ENCODE data around the gene PLXDC1.
A peak's percentile ranks its signal among the peaks of the same experiment; 100 is the strongest.

The PLXDC1 gene

GRCh38 chr17:39195568-39196160 is 44.2 kb upstream of the PLXDC1 start:
- H3K4me3 ChIP-seq (ENCODE audit: low read length in 2 of 2) = no peak overlapping the region
- peaks cover 0 to 7% of the 10 kb centered on the region in 2 donors for H3K36me3 ChIP-seq (ENCODE audit: control insufficient read depth in 2 of 2, insufficient read depth in 2 of 2, low read length in 2 of 2)
- H3K27me3 ChIP-seq (ENCODE audit: control insufficient read depth in 2 of 2, insufficient read depth in 2 of 2, low read length in 2 of 2) = no peaks in the 10 kb centered on the region
- H3K9me3 ChIP-seq (ENCODE audit: control insufficient read depth in 2 of 2, low read length in 2 of 2) = no peaks in the 10 kb centered on the region
- H3K27ac ChIP-seq (ENCODE audit: low read depth in 2 of 2, low read length in 2 of 2) = no peak overlapping the region
- peaks cover 8 to 16% of the 10 kb centered on the region in 2 donors for H3K4me1 ChIP-seq (ENCODE audit: control insufficient read depth in 2 of 2, insufficient read depth in 2 of 2, low read length in 2 of 2)
- no peak overlapping the region for H3K9ac ChIP-seq (ENCODE audit: low read depth in 1 of 2, low read length in 2 of 2)

GRCh38 chr17:39194985-39195524 is 43.6 kb upstream of the PLXDC1 start:
- no peak overlapping the region for H3K9ac ChIP-seq (ENCODE audit: low read depth in 1 of 2, low read length in 2 of 2)
- H3K36me3 ChIP-seq (ENCODE audit: control insufficient read depth in 2 of 2, insufficient read depth in 2 of 2, low read length in 2 of 2) = peaks cover 0 to 7% of the 10 kb centered on the region in 2 donors
- no peak overlapping the region for H3K27ac ChIP-seq (ENCODE audit: low read depth in 2 of 2, low read length in 2 of 2)
- no peaks in the 10 kb centered on the region for H3K9me3 ChIP-seq (ENCODE audit: control insufficient read depth in 2 of 2, low read length in 2 of 2)
- H3K4me1 ChIP-seq (ENCODE audit: control insufficient read depth in 2 of 2, insufficient read depth in 2 of 2, low read length in 2 of 2) = peaks cover 8 to 16% of the 10 kb centered on the region in 2 donors
- H3K4me3 ChIP-seq (ENCODE audit: low read length in 2 of 2) = no peak overlapping the region
- H3K27me3 ChIP-seq (ENCODE audit: control insufficient read depth in 2 of 2, insufficient read depth in 2 of 2, low read length in 2 of 2) = no peaks in the 10 kb centered on the region

GRCh38 chr17:39194089-39194984 is 42.9 kb upstream of the PLXDC1 start:
- no peak overlapping the region for H3K27ac ChIP-seq (ENCODE audit: low read depth in 2 of 2, low read length in 2 of 2)
- H3K9ac ChIP-seq (ENCODE audit: low read depth in 1 of 2, low read length in 2 of 2) = no peak overlapping the region
- H3K36me3 ChIP-seq (ENCODE audit: control insufficient read depth in 2 of 2, insufficient read depth in 2 of 2, low read length in 2 of 2) = peaks cover 0 to 7% of the 10 kb centered on the region in 2 donors

GRCh38 chr17:39193346-39193745 is 41.9 kb upstream of the PLXDC1 start:
- peaks cover 8 to 13% of the 10 kb centered on the region in 2 donors for H3K4me1 ChIP-seq (ENCODE audit: control insufficient read depth in 2 of 2, insufficient read depth in 2 of 2, low read length in 2 of 2)
- H3K9me3 ChIP-seq (ENCODE audit: control insufficient read depth in 2 of 2, low read length in 2 of 2) = no peaks in the 10 kb centered on the region
- no peak overlapping the region for H3K27ac ChIP-seq (ENCODE audit: low read depth in 2 of 2, low read length in 2 of 2)
- H3K36me3 ChIP-seq (ENCODE audit: control insufficient read depth in 2 of 2, insufficient read depth in 2 of 2, low read length in 2 of 2) = peaks cover 0 to 7% of the 10 kb centered on the region in 2 donors
- no peak overlapping the region for H3K9ac ChIP-seq (ENCODE audit: low read depth in 1 of 2, low read length in 2 of 2)
- H3K27me3 ChIP-seq (ENCODE audit: control insufficient read depth in 2 of 2, insufficient read depth in 2 of 2, low read length in 2 of 2) = no peaks in the 10 kb centered on the region
- H3K4me3 ChIP-seq (ENCODE audit: low read length in 2 of 2) = no peak overlapping the region

More at GRCh38 chr17:39194089-39194984, 42.9 kb upstream of the PLXDC1 start:
- Histone ChIP-seq H3K27me3 (ENCODE audit: control insufficient read depth in 2 of 2, insufficient read depth in 2 of 2, low read length in 2 of 2) (no peaks in the 10 kb centered on the region), H3K4me1 (ENCODE audit: control insufficient read depth in 2 of 2, insufficient read depth in 2 of 2, low read length in 2 of 2) (peaks cover 8 to 13% of the 10 kb centered on the region in 2 donors), H3K9me3 (ENCODE audit: control insufficient read depth in 2 of 2, low read length in 2 of 2) (no peaks in the 10 kb centered on the region), H3K4me3 (ENCODE audit: low read length in 2 of 2) (no peak overlapping the region)

GRCh38 chr17:39192901-39193300 is 41.5 kb upstream of the PLXDC1 start:
- no peak overlapping the region for H3K9ac ChIP-seq (ENCODE audit: low read depth in 1 of 2, low read length in 2 of 2)
- peaks cover 4 to 17% of the 10 kb centered on the region in 2 donors for H3K4me1 ChIP-seq (ENCODE audit: control insufficient read depth in 2 of 2, insufficient read depth in 2 of 2, low read length in 2 of 2)
- H3K36me3 ChIP-seq (ENCODE audit: control insufficient read depth in 2 of 2, insufficient read depth in 2 of 2, low read length in 2 of 2) = peaks cover 0 to 7% of the 10 kb centered on the region in 2 donors
- H3K27me3 ChIP-seq (ENCODE audit: control insufficient read depth in 2 of 2, insufficient read depth in 2 of 2, low read length in 2 of 2) = no peaks in the 10 kb centered on the region
- no peak overlapping the region for H3K27ac ChIP-seq (ENCODE audit: low read depth in 2 of 2, low read length in 2 of 2)
- H3K9me3 ChIP-seq (ENCODE audit: control insufficient read depth in 2 of 2, low read length in 2 of 2) = no peaks in the 10 kb centered on the region
- H3K4me3 ChIP-seq (ENCODE audit: low read length in 2 of 2) = no peak overlapping the region

- Histone ChIP-seq H3K9ac (ENCODE audit: low read depth in 1 of 2, low read length in 2 of 2) (no peak overlapping the region), H3K9me3 (ENCODE audit: control insufficient read depth in 2 of 2, low read length in 2 of 2) (no peaks in the 10 kb centered on the region), H3K36me3 (ENCODE audit: control insufficient read depth in 2 of 2, insufficient read depth in 2 of 2, low read length in 2 of 2) (peaks cover 0 to 7% of the 10 kb centered on the region in 2 donors), H3K4me1 (ENCODE audit: control insufficient read depth in 2 of 2, insufficient read depth in 2 of 2, low read length in 2 of 2) (peaks cover 2 to 18% of the 10 kb centered on the region in 2 donors), H3K27me3 (ENCODE audit: control insufficient read depth in 2 of 2, insufficient read depth in 2 of 2, low read length in 2 of 2) (no peaks in the 10 kb centered on the region), H3K27ac (ENCODE audit: low read depth in 2 of 2, low read length in 2 of 2) (no peak overlapping the region), H3K4me3 (ENCODE audit: low read length in 2 of 2) (no peak overlapping the region)
Measured at GRCh38 chr17:39191750-39192510, 40.5 kb upstream of the PLXDC1 start.

GRCh38 chr17:39187152-39187830 is 35.9 kb upstream of the PLXDC1 start:
- Histone ChIP-seq H3K4me1 (ENCODE audit: control insufficient read depth in 2 of 2, insufficient read depth in 2 of 2, low read length in 2 of 2) (peaks cover 4 to 17% of the 10 kb centered on the region in 2 donors), H3K27ac (ENCODE audit: low read depth in 2 of 2, low read length in 2 of 2) (peak overlapping the region; percentile 77 to 92), H3K4me3 (ENCODE audit: low read length in 2 of 2) (peak overlapping the region; percentile 46 to 51), H3K36me3 (ENCODE audit: control insufficient read depth in 2 of 2, insufficient read depth in 2 of 2, low read length in 2 of 2) (peaks cover 15 to 17% of the 10 kb centered on the region in 2 donors), H3K9ac (ENCODE audit: low read depth in 1 of 2, low read length in 2 of 2) (peak overlapping the region in 1 of 2 donors; percentile 55), H3K27me3 (ENCODE audit: control insufficient read depth in 2 of 2, insufficient read depth in 2 of 2, low read length in 2 of 2) (no peaks in the 10 kb centered on the region), H3K9me3 (ENCODE audit: control insufficient read depth in 2 of 2, low read length in 2 of 2) (no peaks in the 10 kb centered on the region)

GRCh38 chr17:39186481-39187002 is 35.1 kb upstream of the PLXDC1 start:
- H3K9ac ChIP-seq (ENCODE audit: low read depth in 1 of 2, low read length in 2 of 2) = peak overlapping the region in 1 of 2 donors; percentile 55
- H3K36me3 ChIP-seq (ENCODE audit: control insufficient read depth in 2 of 2, insufficient read depth in 2 of 2, low read length in 2 of 2) = peaks cover 12 to 15% of the 10 kb centered on the region in 2 donors
- no peaks in the 10 kb centered on the region for H3K27me3 ChIP-seq (ENCODE audit: control insufficient read depth in 2 of 2, insufficient read depth in 2 of 2, low read length in 2 of 2)
- peak overlapping the region; percentile 46 to 51 for H3K4me3 ChIP-seq (ENCODE audit: low read length in 2 of 2)
- peak overlapping the region; percentile 77 to 92 for H3K27ac ChIP-seq (ENCODE audit: low read depth in 2 of 2, low read length in 2 of 2)
- no peaks in the 10 kb centered on the region for H3K9me3 ChIP-seq (ENCODE audit: control insufficient read depth in 2 of 2, low read length in 2 of 2)
- peaks cover 4 to 17% of the 10 kb centered on the region in 2 donors for H3K4me1 ChIP-seq (ENCODE audit: control insufficient read depth in 2 of 2, insufficient read depth in 2 of 2, low read length in 2 of 2)

GRCh38 chr17:39183720-39184119 is 32.3 kb upstream of the PLXDC1 start:
- no peaks in the 10 kb centered on the region for H3K27me3 ChIP-seq (ENCODE audit: control insufficient read depth in 2 of 2, insufficient read depth in 2 of 2, low read length in 2 of 2)
- H3K9me3 ChIP-seq (ENCODE audit: control insufficient read depth in 2 of 2, low read length in 2 of 2) = no peaks in the 10 kb centered on the region
- H3K9ac ChIP-seq (ENCODE audit: low read depth in 1 of 2, low read length in 2 of 2) = no peak overlapping the region
- no peak overlapping the region for H3K4me3 ChIP-seq (ENCODE audit: low read length in 2 of 2)
- H3K27ac ChIP-seq (ENCODE audit: low read depth in 2 of 2, low read length in 2 of 2) = no peak overlapping the region
- H3K36me3 ChIP-seq (ENCODE audit: control insufficient read depth in 2 of 2, insufficient read depth in 2 of 2, low read length in 2 of 2) = peaks cover 15% of the 10 kb centered on the region in 2 donors
- H3K4me1 ChIP-seq (ENCODE audit: control insufficient read depth in 2 of 2, insufficient read depth in 2 of 2, low read length in 2 of 2) = peaks cover 4 to 20% of the 10 kb centered on the region in 2 donors

Data from mucosa of rectum (tissue), 2 donors.